Esophagus (tissue), 2 donors: Measurements from ENCODE around the gene SMURF2. TPM values are rescaled to one million over a fixed set of nuclear protein-coding genes. Genes with fewer than 3 reads are reported as not detected.
"Not testable (repeated sequence)": the region's sequence is repeated elsewhere in the genome, so short reads cannot be mapped to it uniquely, and the experiment has no call there.

Experiments used
- H3K27ac ChIP-seq, 2 donors: one replicate each; pipeline ENCODE4 v1.5.1; 2013; ENCODE audit warnings: low read depth in 2 of 2, mild to moderate bottlenecking in 2 of 2, inconsistent platforms in 1 of 2, low read length in 1 of 2, moderate library complexity in 1 of 2
- H3K27me3 ChIP-seq, 2 donors: one replicate each; pipeline ENCODE4 v1.6.1; 2013; ENCODE audit warnings: low read length in 2 of 2, control low read depth in 1 of 2, mild to moderate bottlenecking in 1 of 2; ENCODE audit not compliant: insufficient read depth in 2 of 2, control insufficient read depth in 1 of 2
- H3K36me3 ChIP-seq, 2 donors: one replicate each; pipeline ENCODE4 v1.6.1; 2013; ENCODE audit warnings: low read length in 1 of 2; ENCODE audit not compliant: control insufficient read depth in 2 of 2, insufficient read depth in 2 of 2
- H3K4me1 ChIP-seq, 2 donors: one replicate each; pipeline ENCODE4 v1.6.1; 2013; ENCODE audit warnings: low read length in 1 of 2; ENCODE audit not compliant: control insufficient read depth in 2 of 2, insufficient read depth in 2 of 2
- H3K4me3 ChIP-seq, 2 donors: one replicate each; pipeline ENCODE4 v1.5.1; 2013; ENCODE audit warnings: low read length in 2 of 2, mild to moderate bottlenecking in 2 of 2, low read depth in 1 of 2, moderate library complexity in 1 of 2
- H3K9me3 ChIP-seq, 2 donors: one replicate each; pipeline ENCODE4 v1.6.1; 2013; ENCODE audit warnings: mild to moderate bottlenecking in 2 of 2, low read depth in 1 of 2, low read length in 1 of 2, moderate library complexity in 1 of 2; ENCODE audit not compliant: control insufficient read depth in 2 of 2, insufficient read depth in 1 of 2
- WGBS, 2 donors: extraction: QIAGEN DNeasy Blood & Tissue Kit; methylation state at CpG; one replicate each; pipeline ENCODE4 v1.1.7; 2013; 5-methylcytosine and 5-hydroxymethylcytosine counted together
- polyA plus RNA-seq, 2 donors: library from polyadenylated mRNA; stranded (reverse); fragments of 200-250 nt; gene quantifications; one replicate each; pipeline ENCODE4 v1.2.3, GENCODE V29; 2013
- donor health status: healthy with polysubstance abuse.
- donor health status: Bipolar disorder and iron deficiency.

Gene SMURF2
- polyA plus RNA-seq, 2 donors = 3.1 TPM

DNA sequence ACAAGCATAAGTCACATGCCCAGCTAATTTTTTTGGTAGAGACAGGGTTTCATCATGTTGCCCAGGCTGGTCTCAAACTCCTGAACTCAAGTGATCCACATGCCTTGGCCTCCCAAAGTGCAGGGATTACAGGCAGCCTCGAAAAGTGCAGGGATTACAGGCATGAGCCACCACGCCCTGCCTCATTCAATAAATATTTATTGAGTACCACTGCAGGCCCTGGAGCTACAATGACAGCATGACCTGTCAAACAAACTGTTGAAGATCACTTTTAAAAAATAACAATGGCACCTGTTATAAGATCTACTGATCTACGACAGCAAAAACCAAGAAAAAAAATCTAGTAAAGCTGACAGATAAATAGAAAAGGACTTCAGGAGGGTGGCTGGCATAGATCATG is 79.1 kb downstream of the SMURF2 start:
- H3K9me3 ChIP-seq = no peaks in the 10 kb centered on the region
- H3K27me3 ChIP-seq = no peaks in the 10 kb centered on the region
- 68 to 74% methylated on average over 3 of the region's 3 CpGs for WGBS, 2 donors

GRCh38 chr17:64580384-64581315 is 81.5 kb downstream of the SMURF2 start:
- H3K36me3 ChIP-seq = peaks cover 0 to 8% of the 10 kb centered on the region in 2 donors
- no peak overlapping the region for H3K4me3 ChIP-seq
- WGBS, 2 donors = 71 to 76% methylated on average over 7 of the region's 7 CpGs
- H3K27ac ChIP-seq = no peak overlapping the region
- H3K27me3 ChIP-seq = no peaks in the 10 kb centered on the region
- no peaks in the 10 kb centered on the region for H3K4me1 ChIP-seq
- H3K9me3 ChIP-seq = no peaks in the 10 kb centered on the region

More for the DNA sequence above, 79.1 kb downstream of the SMURF2 start:
- no peak overlapping the region for H3K27ac ChIP-seq
- H3K36me3 ChIP-seq = peaks cover 0 to 4% of the 10 kb centered on the region in 2 donors
- H3K4me1 ChIP-seq = no peaks in the 10 kb centered on the region
- H3K4me3 ChIP-seq = no peak overlapping the region

GRCh38 chr17:64579917-64580316 is 82.2 kb downstream of the SMURF2 start:
- H3K9me3 ChIP-seq = no peaks in the 10 kb centered on the region
- H3K27ac ChIP-seq = no peak overlapping the region
- WGBS, 2 donors = 92 to 93% methylated on average over 1 of the region's 1 CpG
- H3K27me3 ChIP-seq = no peaks in the 10 kb centered on the region
- no peaks in the 10 kb centered on the region for H3K4me1 ChIP-seq
- no peak overlapping the region for H3K4me3 ChIP-seq
- peaks cover 0 to 8% of the 10 kb centered on the region in 2 donors for H3K36me3 ChIP-seq

GRCh38 chr17:64577025-64577424 is 85.1 kb downstream of the SMURF2 start:
- H3K4me1 ChIP-seq, H3K4me3 ChIP-seq, H3K36me3 ChIP-seq, H3K9me3 ChIP-seq, H3K27ac ChIP-seq, H3K27me3 ChIP-seq: not testable (repeated sequence)
- WGBS, 2 donors = 95 to 97% methylated on average over 4 of the region's 4 CpGs

DNA sequence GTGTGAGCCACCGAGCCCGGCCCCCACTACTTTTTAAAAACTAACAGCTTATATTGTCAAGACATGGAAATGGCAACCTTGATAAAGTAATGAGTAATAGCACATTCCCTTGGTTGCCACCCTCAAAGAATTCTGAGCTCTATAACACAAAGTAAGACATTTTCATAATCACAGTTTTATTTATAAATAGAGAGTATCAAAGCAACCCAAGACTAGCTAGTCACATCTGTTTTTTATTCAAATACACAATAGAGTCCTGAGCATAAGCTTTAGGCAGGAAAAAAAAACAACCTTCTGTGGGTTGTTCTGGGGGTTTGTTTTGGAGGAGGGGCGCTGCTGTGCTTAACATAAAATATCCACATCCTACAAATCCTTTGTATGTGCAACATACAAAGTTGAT is 86.7 kb downstream of the SMURF2 start:
- H3K4me3 ChIP-seq = no peak overlapping the region
- peaks cover 0 to 4% of the 10 kb centered on the region in 2 donors for H3K36me3 ChIP-seq
- H3K9me3 ChIP-seq = no peaks in the 10 kb centered on the region
- H3K27me3 ChIP-seq = no peaks in the 10 kb centered on the region
- WGBS, 2 donors = 94 to 96% methylated on average over 3 of the region's 3 CpGs
- no peaks in the 10 kb centered on the region for H3K4me1 ChIP-seq
- H3K27ac ChIP-seq = no peak overlapping the region

GRCh38 chr17:64574646-64575045 is 87.5 kb downstream of the SMURF2 start:
- Histone ChIP-seq H3K4me3 (no peak overlapping the region), H3K36me3 (peaks cover 0 to 4% of the 10 kb centered on the region in 2 donors), H3K9me3 (no peaks in the 10 kb centered on the region), H3K27ac (no peak overlapping the region), H3K4me1 (no peaks in the 10 kb centered on the region), H3K27me3 (no peaks in the 10 kb centered on the region)
- WGBS, 2 donors = 72 to 100% methylated on average over 1 of the region's 1 CpG

DNA sequence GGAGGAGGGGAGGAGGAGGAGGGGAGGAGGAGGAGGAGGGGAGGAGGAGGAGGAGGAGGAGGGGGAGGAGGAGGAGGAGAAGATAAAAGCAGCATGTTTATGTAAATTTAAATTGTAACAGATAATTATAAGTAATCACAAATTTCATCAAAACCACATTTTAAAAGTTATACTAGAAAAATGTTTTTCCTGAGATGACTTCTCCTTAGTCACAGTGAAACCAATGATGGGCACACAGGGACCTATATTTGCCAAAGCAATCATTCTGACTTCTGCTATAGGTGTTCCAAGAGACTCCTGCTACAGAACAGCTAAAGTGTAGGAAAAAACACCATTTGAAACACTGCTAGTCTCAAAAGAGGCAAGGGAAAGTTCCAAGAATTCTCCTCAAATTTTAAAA is 88.9 kb downstream of the SMURF2 start:
- Histone ChIP-seq H3K4me3 (no peak overlapping the region), H3K27ac (no peak overlapping the region), H3K27me3 (no peaks in the 10 kb centered on the region), H3K36me3 (peaks cover 1 to 4% of the 10 kb centered on the region in 2 donors), H3K4me1 (no peaks in the 10 kb centered on the region), H3K9me3 (no peaks in the 10 kb centered on the region)

DNA sequence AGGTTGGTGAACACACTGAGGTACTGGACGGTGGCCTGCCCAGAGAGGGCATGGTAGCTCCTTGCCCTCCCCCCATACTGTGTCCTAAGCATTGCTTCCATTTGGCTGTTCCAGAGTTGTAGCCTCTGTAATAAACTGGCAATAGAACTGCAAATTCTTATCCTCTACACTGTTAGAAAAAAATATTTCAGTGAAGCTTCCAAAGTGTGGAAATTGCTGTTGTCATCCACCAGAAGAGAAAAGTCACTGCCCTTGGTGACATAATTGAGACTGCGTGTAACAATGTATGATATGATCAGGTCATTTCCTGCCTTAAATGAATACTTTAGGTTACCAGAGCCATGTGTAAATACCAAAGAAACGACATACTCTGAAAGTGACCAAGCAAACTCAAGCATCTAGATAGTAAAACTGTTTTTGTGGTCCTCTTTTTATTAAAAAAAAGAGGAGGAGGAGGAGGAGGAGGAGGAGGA is 89.4 kb downstream of the SMURF2 start:
- H3K4me1 ChIP-seq = no peaks in the 10 kb centered on the region
- no peak overlapping the region for H3K4me3 ChIP-seq
- peaks cover 3% of the 10 kb centered on the region in 2 donors for H3K36me3 ChIP-seq
- 45 to 49% methylated on average over 3 of the region's 3 CpGs for WGBS, 2 donors
- H3K27me3 ChIP-seq = no peaks in the 10 kb centered on the region
- no peak overlapping the region for H3K27ac ChIP-seq
- no peaks in the 10 kb centered on the region for H3K9me3 ChIP-seq

DNA sequence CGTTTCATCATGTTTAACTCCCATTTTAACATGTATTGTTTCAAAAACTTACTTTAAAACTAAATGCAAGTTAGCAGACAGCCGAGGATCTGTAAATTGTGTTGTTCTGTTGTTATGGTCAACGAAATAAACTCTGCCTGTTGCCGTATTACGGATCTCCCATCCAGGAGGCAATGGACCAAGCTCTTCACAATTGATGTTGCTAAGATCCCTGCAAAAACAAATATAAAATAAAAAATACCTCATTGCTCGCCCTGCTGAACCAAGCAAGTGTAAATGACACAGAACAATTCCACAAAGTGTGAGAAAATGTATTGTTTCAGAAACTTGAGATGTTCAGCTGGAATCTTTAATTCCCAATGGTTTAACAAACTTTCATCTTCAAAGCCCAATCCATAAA is 90.4 kb downstream of the SMURF2 start:
- WGBS, 2 donors = 71 to 80% methylated on average over 6 of the region's 6 CpGs
- Histone ChIP-seq H3K4me1 (no peaks in the 10 kb centered on the region), H3K9me3 (no peaks in the 10 kb centered on the region), H3K27ac (no peak overlapping the region), H3K27me3 (no peaks in the 10 kb centered on the region), H3K36me3 (peaks cover 0 to 3% of the 10 kb centered on the region in 2 donors), H3K4me3 (no peak overlapping the region)

DNA sequence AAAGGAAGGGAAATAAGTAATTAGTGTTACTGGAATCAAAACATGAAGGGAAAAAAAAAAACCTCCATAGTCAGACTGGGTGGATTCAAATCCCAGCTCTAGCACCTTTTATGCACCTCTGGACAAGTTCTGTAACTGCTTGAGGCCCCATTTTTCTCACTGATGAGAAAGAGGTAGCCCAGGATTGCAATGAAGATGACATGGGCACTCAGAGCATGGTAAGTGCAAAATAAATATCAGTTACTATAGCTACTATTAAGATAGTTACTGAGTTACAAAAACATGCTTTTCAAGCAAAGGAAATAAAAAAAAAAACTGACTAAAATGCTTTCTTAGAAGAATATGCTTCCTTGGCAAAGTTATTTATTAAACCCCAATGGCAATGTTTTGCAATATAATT is 96.5 kb downstream of the SMURF2 start:
- no peaks in the 10 kb centered on the region for H3K4me1 ChIP-seq
- H3K9me3 ChIP-seq = no peaks in the 10 kb centered on the region
- H3K36me3 ChIP-seq = peaks cover 0 to 3% of the 10 kb centered on the region in 2 donors
- no peak overlapping the region for H3K27ac ChIP-seq
- no peak overlapping the region for H3K4me3 ChIP-seq
- no peaks in the 10 kb centered on the region for H3K27me3 ChIP-seq
